Activated naive CD4-positive, alpha-beta T cell treated with anti-CD3 and anti-CD28 coated beads for 36 hours (primary cell): ENCODE data around the gene GLB1L2. TPM values are rescaled to one million over a fixed set of nuclear protein-coding genes. Genes with fewer than 3 reads are reported as not detected.
"Not testable (repeated sequence)": the region's sequence is repeated elsewhere in the genome, so short reads cannot be mapped to it uniquely, and the experiment has no call there.

Experiments used
- CTCF ChIA-PET: fragments of 350-600 bp; sonication (Branson Sonifier 250); formaldehyde crosslinking; loops from one replicate; lab custom pipeline; 2021; ENCODE audit warnings: antibody characterized with exemption; lab: Charles Lee
- DNase-seq: peaks from one replicate; pipeline ENCODE4 v3.0.0-alpha.2; 2020
- H3K27ac Mint-ChIP-seq: one replicate; pipeline ENCODE4 v1.8.0; 2021; ENCODE audit warnings: mild to moderate bottlenecking, mixed read lengths
- H3K27me3 Mint-ChIP-seq: one replicate; pipeline ENCODE4 v1.8.0; 2021; ENCODE audit warnings: low read depth, mixed read lengths
- H3K36me3 Mint-ChIP-seq: one replicate; pipeline ENCODE4 v1.8.0; 2021; ENCODE audit warnings: low read depth, mixed read lengths
- H3K4me1 Mint-ChIP-seq: one replicate; pipeline ENCODE4 v1.8.0; 2021; ENCODE audit warnings: low read depth, mixed read lengths
- H3K4me3 Mint-ChIP-seq: one replicate; pipeline ENCODE4 v1.8.0; 2021; ENCODE audit warnings: mild to moderate bottlenecking, moderate library complexity, mixed read lengths
- H3K9me3 Mint-ChIP-seq: one replicate; pipeline ENCODE4 v1.8.0; 2021; ENCODE audit warnings: mixed read lengths
- intact Hi-C: fragments of 100-400 bp; cut with micrococcal nuclease; formaldehyde crosslinking; loops from one replicate; pipeline ENCODE4 v1.15.1; 2023
- total RNA-seq, 2 experiments: library from RNA; stranded (reverse); gene quantifications; one replicate each; pipeline ENCODE4 v1.2.3, GENCODE V29; 2021

Gene GLB1L2
- total RNA-seq, 2 experiments from 2014 or later, result 9.3 to 11.0 TPM

DNA sequence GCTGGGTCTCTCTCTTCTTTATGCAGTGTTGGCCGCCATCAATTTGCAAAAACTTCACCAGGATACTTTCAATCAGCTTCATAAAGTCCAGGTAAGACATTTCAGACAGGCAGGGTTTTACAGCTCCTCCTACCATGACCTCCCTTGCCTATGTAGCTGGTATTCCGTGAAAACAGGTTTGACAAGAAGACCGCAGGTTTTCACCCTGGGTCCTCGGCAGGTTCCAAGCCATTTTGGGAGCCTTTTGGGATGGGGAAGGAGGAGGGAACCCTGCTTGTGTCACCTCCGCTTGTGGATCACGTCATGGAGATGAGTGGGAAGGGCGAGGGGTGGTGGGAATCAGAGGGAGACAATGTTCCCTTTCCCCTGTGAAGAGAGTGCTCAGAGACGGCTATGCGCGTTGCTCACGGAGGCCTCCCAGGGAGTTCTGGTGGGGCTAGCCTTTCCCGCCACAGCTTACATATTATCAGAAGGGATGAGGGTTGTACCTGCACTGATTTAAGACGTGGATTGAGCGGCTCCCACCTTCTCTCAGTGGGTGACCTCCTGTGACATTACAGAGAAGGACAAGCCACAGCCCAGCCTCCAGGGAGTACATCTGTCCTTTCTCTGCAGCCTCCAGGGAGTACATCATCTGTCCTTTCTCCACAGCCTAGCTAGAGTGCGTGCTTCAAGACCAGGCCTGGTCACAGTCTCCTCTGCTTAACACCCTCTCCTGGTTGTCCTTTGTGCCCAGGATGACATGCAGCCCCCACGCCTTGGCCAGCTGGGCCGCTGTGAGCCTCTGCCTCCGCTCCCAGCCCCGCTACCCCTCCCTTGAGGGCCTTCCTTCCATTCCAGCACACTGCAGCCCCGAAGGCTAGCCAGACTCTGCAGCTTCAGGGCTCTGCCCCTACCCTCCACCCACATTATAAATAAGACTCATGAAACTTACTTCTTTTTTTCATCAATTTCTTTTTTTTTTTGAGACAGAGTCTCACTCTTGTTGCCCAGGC lies 38.4 kb upstream of the GLB1L2 start:
- CTCF ChIA-PET, result no interaction called here
- Mint-ChIP-seq H3K36me3 (peaks cover 16% of the 10 kb centered on the region), H3K27me3 (no peaks in the 10 kb centered on the region), H3K4me3 (no peak overlapping the region), H3K27ac (no peak overlapping the region), H3K9me3 (no peaks in the 10 kb centered on the region), H3K4me1 (no peaks in the 10 kb centered on the region)
- intact Hi-C loops, result no loop called here
- no peak for DNase-seq

DNA sequence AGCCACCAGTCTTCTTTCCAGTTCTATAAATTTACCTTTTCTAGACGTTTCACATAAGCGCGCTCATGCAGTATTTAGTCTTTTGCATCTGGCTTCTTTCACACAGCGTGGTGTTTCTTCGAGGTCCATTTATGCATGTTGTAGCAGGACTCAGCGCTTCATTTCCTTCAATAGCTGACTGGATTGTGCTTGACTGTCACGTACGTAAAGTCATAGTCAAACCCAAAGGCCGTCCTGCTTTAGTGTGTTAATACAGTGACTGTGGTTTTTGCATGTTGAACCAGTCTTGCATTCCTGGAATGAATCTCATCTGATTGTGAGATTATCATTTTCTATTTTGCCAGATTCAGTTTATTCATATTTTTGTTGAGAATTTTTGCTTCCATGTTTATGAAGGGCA lies 37.1 kb upstream of the GLB1L2 start:
- Mint-ChIP-seq H3K27ac (no peak overlapping the region), H3K4me3 (no peak overlapping the region), H3K4me1 (no peaks in the 10 kb centered on the region), H3K9me3 (no peaks in the 10 kb centered on the region), H3K27me3 (no peaks in the 10 kb centered on the region), H3K36me3 (peaks cover 19% of the 10 kb centered on the region)
- CTCF ChIA-PET, result no interaction called here
- DNase-seq, result no peak
- intact Hi-C loops, result no loop called here

DNA sequence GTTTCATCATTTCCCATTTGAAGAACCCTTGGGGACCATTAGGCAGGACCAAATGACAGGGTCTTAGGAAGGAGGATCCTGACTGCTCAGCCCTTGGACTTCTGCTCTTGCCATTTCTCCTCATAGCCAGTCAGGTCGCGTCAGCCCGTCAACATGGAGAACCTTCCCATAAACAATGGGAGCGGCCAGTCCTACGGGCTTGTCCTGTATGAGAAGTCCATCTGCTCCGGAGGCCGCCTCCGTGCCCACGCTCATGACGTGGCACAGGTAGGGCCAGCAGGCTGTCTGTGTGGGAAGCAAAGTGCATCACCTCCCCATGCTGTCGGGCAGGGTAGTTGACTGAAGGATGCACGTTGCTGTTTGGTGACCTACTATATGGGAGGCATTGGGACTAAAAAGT lies 19.6 kb upstream of the GLB1L2 start:
- no peak for DNase-seq
- Mint-ChIP-seq H3K4me1 (no peaks in the 10 kb centered on the region), H3K36me3 (peaks cover 9% of the 10 kb centered on the region), H3K27ac (no peak overlapping the region), H3K9me3 (peaks cover 6% of the 10 kb centered on the region), H3K4me3 (no peak overlapping the region), H3K27me3 (no peaks in the 10 kb centered on the region)
- CTCF ChIA-PET, result interaction anchor here (2.3 kb wide), 1 partner anchor 50 kb away, joined by 6 read pairs; no protein-coding TSS in a partner anchor
- intact Hi-C loops, result no loop called here

DNA sequence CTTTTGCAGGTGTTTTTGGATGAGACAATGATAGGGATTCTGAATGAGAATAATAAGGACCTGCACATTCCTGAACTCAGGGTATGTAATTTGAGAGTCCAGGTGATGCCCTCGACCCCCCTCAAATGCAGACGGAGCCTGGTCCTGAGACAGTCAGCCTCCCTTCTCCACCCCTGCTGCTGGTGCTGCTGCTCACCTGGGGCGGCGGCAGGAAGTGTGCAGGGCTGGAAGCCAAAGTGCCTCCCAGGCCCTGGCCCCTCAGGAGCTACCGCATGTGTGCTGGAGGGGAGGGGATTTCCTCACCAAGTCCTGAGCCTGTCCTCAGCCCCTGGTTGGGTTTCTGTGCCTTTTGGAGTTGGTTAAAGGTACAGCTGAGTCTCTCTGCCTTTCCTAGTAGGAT lies 19.0 kb upstream of the GLB1L2 start:
- intact Hi-C loops, result no loop called here
- no peak for DNase-seq
- Mint-ChIP-seq H3K27me3 (no peaks in the 10 kb centered on the region), H3K36me3 (peaks cover 5% of the 10 kb centered on the region), H3K27ac (no peak overlapping the region), H3K4me1 (no peaks in the 10 kb centered on the region), H3K4me3 (no peak overlapping the region), H3K9me3 (peaks cover 11% of the 10 kb centered on the region)
- CTCF ChIA-PET, result interaction anchor here (2.3 kb wide), 1 partner anchor 51 kb away, joined by 6 read pairs; no protein-coding TSS in a partner anchor

DNA sequence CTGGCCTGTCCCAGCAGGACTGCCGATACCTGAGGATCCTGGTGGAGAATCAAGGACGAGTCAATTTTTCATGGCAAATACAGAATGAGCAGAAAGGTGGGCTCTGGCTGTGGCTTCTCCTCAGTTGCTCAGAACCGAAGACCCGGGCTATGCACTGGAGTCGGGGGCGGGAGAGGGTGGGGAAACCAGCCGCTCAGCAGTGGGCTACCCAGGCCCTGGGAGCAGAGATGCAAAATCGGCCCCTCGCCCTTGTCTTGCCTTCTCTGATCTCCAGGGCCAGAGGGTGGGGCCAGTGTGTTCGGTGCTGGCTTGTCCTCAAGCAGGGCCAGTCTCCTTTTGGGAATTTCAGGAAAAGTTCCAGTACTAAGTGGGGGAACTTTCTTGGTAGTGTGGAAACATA lies 18.4 kb upstream of the GLB1L2 start:
- peaks cover 15% of the 10 kb centered on the region for H3K9me3 Mint-ChIP-seq
- no peak overlapping the region for H3K27ac Mint-ChIP-seq
- no peaks in the 10 kb centered on the region for H3K4me1 Mint-ChIP-seq
- intact Hi-C loops, result no loop called here
- CTCF ChIA-PET, result interaction anchor here (0.6 to 2.3 kb wide), 2 partner anchors 52 to 111 kb away, joined by 4 to 6 read pairs; no protein-coding TSS in a partner anchor
- no peak overlapping the region for H3K4me3 Mint-ChIP-seq
- peaks cover 8% of the 10 kb centered on the region for H3K36me3 Mint-ChIP-seq
- no peaks in the 10 kb centered on the region for H3K27me3 Mint-ChIP-seq
- no peak for DNase-seq

DNA sequence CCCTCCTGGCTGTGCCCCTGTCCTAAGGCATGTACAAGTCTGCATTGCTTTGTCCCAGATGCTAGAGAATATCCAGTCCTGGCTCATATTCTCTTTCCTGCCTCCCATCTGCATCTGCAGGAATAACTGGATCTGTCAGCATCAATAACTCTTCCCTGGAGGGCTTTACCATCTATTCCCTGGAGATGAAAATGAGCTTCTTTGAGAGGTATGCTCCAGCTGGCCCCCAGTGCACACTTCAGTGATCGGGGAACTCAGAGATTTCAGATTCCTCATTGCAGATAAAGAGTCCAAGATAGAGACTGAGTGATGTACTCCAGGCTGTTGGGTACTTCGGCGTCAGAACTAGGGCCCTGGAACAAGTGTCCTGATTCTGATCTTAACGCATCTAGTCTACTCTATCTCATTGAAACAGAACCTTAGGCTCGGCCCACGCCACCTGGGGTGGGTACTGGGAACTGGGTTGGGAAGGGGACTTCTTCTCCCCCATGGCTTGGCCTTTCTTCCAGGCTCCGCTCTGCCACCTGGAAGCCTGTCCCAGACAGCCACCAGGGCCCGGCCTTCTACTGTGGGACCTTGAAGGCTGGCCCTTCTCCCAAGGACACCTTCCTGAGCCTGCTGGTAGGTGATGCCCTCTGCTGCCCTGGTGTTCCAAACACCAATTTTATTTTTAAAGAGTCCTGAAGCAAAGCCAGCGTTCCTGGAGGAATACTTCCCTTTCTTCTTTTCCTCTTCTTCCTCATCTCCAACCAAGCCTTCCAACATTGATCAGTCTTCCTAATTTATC lies 17.8 kb upstream of the GLB1L2 start:
- Mint-ChIP-seq H3K4me1 (no peaks in the 10 kb centered on the region), H3K9me3 (peaks cover 18% of the 10 kb centered on the region), H3K27ac (no peak overlapping the region), H3K4me3 (no peak overlapping the region), H3K36me3 (peaks cover 14% of the 10 kb centered on the region), H3K27me3 (no peaks in the 10 kb centered on the region)
- CTCF ChIA-PET, result interaction anchor here (0.6 to 2.3 kb wide), 2 partner anchors 52 to 112 kb away, joined by 4 to 6 read pairs; no protein-coding TSS in a partner anchor
- no peak for DNase-seq
- intact Hi-C loops, result no loop called here

DNA sequence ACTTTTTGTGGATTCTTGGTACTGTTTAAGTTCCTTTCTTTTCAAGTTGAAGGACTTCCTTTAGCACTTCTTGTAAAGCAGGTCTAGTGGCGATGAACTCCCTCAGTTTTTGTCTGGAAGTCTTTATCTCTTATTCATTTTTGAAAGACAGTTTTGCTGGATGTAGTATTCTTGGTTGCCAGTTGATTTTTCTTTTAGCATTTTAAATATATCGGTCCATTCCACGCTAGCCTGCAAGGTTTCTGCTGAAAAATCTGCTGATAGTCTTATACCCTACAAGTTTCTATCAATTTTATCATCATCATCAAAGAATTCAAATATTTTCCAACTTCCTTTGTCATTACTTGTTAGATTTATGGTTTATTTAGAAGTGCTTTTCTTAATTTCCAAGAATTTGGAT lies 14.7 kb upstream of the GLB1L2 start:
- intact Hi-C loops, result no loop called here
- Mint-ChIP-seq H3K4me1 (no peaks in the 10 kb centered on the region), H3K27me3 (no peaks in the 10 kb centered on the region), H3K36me3 (peaks cover 30% of the 10 kb centered on the region), H3K9me3 (peaks cover 29% of the 10 kb centered on the region), H3K4me3 (no peak overlapping the region), H3K27ac (no peak overlapping the region)
- no peak for DNase-seq
- CTCF ChIA-PET, result no interaction called here

DNA sequence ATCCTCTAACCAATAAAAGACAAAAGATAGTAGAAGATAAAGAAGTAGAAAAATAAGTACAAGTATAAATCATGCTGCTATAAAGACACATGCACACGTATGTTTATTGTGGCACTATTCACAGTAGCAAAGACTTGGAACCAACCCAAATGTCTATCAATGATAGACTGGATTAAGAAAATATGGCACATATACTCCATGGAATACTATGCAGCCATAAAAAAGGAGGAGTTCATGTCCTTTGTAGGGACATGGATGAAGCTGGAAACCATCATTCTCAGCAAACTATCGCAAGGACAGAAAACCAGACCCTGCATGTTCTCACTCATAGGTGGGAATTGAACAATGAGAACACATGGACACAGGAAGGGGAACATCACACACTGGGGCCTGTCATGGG lies 10.4 kb upstream of the GLB1L2 start:
- CTCF ChIA-PET, intact Hi-C loops, DNase-seq, H3K4me3 Mint-ChIP-seq, H3K4me1 Mint-ChIP-seq, H3K27ac Mint-ChIP-seq, H3K27me3 Mint-ChIP-seq: not testable (repeated sequence)
- peaks cover 26% of the 10 kb centered on the region for H3K36me3 Mint-ChIP-seq
- peaks cover 29% of the 10 kb centered on the region for H3K9me3 Mint-ChIP-seq

DNA sequence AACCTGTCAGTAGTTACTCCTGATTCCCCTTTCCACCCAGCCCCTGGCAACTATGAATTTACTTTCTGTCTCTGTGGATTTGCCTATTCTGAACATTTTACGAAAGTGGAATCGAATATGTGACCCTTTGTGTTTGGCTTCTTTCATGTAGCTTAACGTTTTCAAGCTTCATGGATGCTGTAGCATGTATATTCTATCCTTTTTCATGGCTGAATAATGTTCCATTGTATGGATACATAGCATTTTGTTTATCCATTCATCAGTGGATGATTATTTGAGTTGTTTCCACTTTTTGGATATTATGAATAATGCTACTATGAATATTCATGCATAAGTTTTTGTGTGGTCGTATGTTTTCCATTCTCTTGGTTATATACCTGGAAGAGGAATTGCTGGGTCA lies 9.2 kb upstream of the GLB1L2 start:
- CTCF ChIA-PET, result no interaction called here
- peaks cover 25% of the 10 kb centered on the region for H3K36me3 Mint-ChIP-seq
- intact Hi-C loops, result no loop called here
- H3K27me3 Mint-ChIP-seq, result no peaks in the 10 kb centered on the region
- peaks cover 20% of the 10 kb centered on the region for H3K9me3 Mint-ChIP-seq
- no peaks in the 10 kb centered on the region for H3K4me1 Mint-ChIP-seq
- H3K4me3 Mint-ChIP-seq, result no peak overlapping the region
- no peak for DNase-seq
- H3K27ac Mint-ChIP-seq, result no peak overlapping the region

DNA sequence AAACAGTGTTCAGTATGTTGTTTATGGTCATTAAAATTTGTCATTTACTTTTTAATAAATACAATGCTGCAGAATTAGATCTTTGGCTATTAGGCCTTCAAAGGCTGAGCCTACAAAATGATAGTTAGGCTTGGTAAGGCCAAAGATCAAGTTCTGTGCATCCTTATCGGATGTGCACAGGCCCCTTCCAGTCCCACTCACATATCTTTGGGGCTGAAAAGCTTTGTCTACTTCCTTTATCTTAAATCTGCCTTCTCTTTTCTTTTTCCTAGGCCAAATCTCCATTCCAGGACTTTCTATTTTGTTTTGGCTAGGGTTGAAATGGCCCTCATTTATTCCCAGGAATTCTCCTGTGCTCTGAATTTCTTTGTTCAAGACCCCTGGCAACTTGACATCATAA lies 3.4 kb upstream of the GLB1L2 start:
- no peaks in the 10 kb centered on the region for H3K36me3 Mint-ChIP-seq
- H3K4me3 Mint-ChIP-seq, result no peak overlapping the region
- CTCF ChIA-PET, result no interaction called here
- DNase-seq, result no peak
- H3K27ac Mint-ChIP-seq, result no peak overlapping the region
- peaks cover 7% of the 10 kb centered on the region for H3K4me1 Mint-ChIP-seq
- intact Hi-C loops, result no loop called here
- peaks cover 9% of the 10 kb centered on the region for H3K27me3 Mint-ChIP-seq
- H3K9me3 Mint-ChIP-seq, result no peaks in the 10 kb centered on the region

DNA sequence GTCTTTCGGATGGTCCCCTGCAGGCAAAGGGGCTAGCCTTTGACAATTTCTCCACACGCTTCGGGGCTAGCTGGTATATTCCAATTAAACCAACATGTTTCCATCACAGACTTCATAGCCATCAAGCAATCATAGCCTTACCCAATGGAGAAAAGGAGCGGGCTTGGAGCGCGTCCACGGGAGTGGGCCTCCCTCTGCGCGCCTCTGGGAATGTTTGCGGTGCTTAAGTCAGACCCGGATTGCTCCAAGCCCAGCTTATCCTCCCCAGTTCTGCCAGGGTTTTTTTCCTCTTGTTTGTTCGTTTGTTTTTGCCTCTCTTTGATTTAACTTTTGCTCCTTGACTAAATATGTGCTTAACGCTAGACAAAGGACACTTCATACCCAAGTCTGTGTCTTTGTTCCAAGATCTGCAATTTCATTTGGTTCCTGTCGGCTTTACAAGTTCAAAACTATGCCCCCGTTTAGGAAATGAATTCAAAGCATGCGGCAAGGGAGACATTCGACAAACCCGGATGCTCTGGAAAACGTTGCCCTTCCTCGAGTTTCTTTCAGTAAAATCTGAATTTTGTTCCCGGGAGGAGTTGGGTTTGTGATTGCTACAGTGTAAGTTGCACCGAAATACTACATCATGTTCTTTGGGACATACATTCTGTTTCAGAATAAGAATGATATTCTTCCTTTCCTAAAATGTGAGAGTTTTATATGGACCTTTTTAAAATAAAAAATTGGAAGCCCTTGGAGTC lies 1.0 kb upstream of the GLB1L2 start:
- Mint-ChIP-seq H3K4me1 (peaks cover 7% of the 10 kb centered on the region), H3K36me3 (no peaks in the 10 kb centered on the region), H3K27me3 (peaks cover 9% of the 10 kb centered on the region), H3K9me3 (no peaks in the 10 kb centered on the region), H3K4me3 (peak overlapping the region; percentile 80), H3K27ac (no peak overlapping the region)
- DNase-seq, result no peak
- intact Hi-C loops, result loop anchor here (1.0 to 10.0 kb wide), 4 partner anchors 55 to 406 kb away; partner anchors contain the start of genes ACAD8, THYN1 and VPS26B
- CTCF ChIA-PET, result no interaction called here
